Esophagus muscularis mucosa (tissue), 4 donors: ENCODE results near the gene PGLYRP3. TPM values are rescaled to one million over a fixed set of nuclear protein-coding genes. Genes with fewer than 3 reads are reported as not detected.
A peak's percentile ranks its signal among the peaks of the same experiment; 100 is the strongest.

Experiments
- DNase-seq: peaks from one replicate; pipeline ENCODE4 v3.0.0-alpha.2; 2017; ENCODE audit errors: extremely low spot score
- H3K27ac ChIP-seq, 4 donors: fragments of 200-600 bp; sonication (generic); replicated peaks in 1 of 4; 1 replicate in 3 of 4; 2 replicates in 1 of 4; pipeline ENCODE4 v1.5.1; 2016 to 2019; ENCODE audit warnings: mild to moderate bottlenecking in 1 of 4
- H3K27me3 ChIP-seq, 4 donors: fragments of 200-600 bp; sonication (generic); one replicate each; pipeline versions ENCODE4 v1.5.1 to v1.6.0; 2016 to 2019
- H3K36me3 ChIP-seq, 4 donors: fragments of 200-600 bp; sonication (generic); one replicate each; pipeline ENCODE4 v1.5.1; 2016 to 2019
- H3K4me1 ChIP-seq, 4 donors: fragments of 200-600 bp; sonication (generic); one replicate each; pipeline ENCODE4 v1.5.1; 2016 to 2019
- H3K4me3 ChIP-seq, 4 donors: fragments of 200-600 bp; sonication (generic); 1 replicate in 2 of 4; 2 replicates in 2 of 4; pipeline ENCODE4 v1.5.1; 2016 to 2019; ENCODE audit warnings: mild to moderate bottlenecking in 4 of 4, moderate library complexity in 1 of 4
- H3K9me3 ChIP-seq, 4 donors: fragments of 200-600 bp; sonication (generic); 1 replicate in 3 of 4; 2 replicates in 1 of 4; pipeline ENCODE4 v1.5.1; 2016 to 2019
- CTCF ChIP-seq, 3 experiments: fragments of 200-600 bp in 2 of 3; fragments of 450-650 bp in 1 of 3; sonication (generic) in 2 of 3; IDR thresholded peaks; one replicate each; pipeline ENCODE4 v1.5.1; 2017 to 2019; ENCODE audit warnings: antibody characterized with exemption in 3 of 3, mild to moderate bottlenecking in 2 of 3, moderate library complexity in 1 of 3
- EP300 ChIP-seq: sonication (generic); formaldehyde crosslinking; IDR thresholded peaks from one replicate; pipeline ENCODE4 v1.6.1; 2017; ENCODE audit warnings: antibody characterized with exemption
- POLR2A ChIP-seq: fragments of 450-650 bp; IDR thresholded peaks from one replicate; pipeline ENCODE4 v1.6.1; 2017; ENCODE audit warnings: antibody characterized with exemption, moderate library complexity, mild to moderate bottlenecking, low read depth
- POLR2AphosphoS5 ChIP-seq, 2 donors: sonication (generic); formaldehyde crosslinking; IDR thresholded peaks; one replicate each; pipeline ENCODE4 v1.6.1; 2017; ENCODE audit warnings: antibody characterized with exemption in 2 of 2
- WGBS: methylation state at CpG from one replicate; pipeline ENCODE4 v1.1.5; 2018; 5-methylcytosine and 5-hydroxymethylcytosine counted together
- intact Hi-C: fragments of 100-400 bp; cut with DNase I; formaldehyde crosslinking; loops from one replicate; pipeline ENCODE4 v1.15.1; 2023
- total RNA-seq, 4 donors: library from RNA; depleted of rRNA; stranded (reverse); fragments of >200 nt; gene quantifications; one replicate each; pipeline versions ENCODE4 v1.1.0 to v1.2.1, GENCODE V29; 2016

PGLYRP3 gene
- total RNA-seq, 4 donors from 2014 or later: not detected

GRCh38 chr1:153309441-153309840, 3.3 kb downstream of the PGLYRP3 start:
- Histone ChIP-seq H3K27ac (no peak overlapping the region), H3K4me1 (no peaks in the 10 kb centered on the region), H3K9me3 (peaks cover 0 to 3% (median 0%) of the 10 kb centered on the region in 4 donors), H3K27me3 (peaks cover 0 to 29% (median 0%) of the 10 kb centered on the region in 4 donors), H3K36me3 (no peaks in the 10 kb centered on the region), H3K4me3 (no peak overlapping the region)
- WGBS: 85% methylated on average over 2 of the region's 2 CpGs
- intact Hi-C loops: no loop called here
- TF ChIP-seq EP300 (no peak), CTCF (IDR thresholded peaks at IDR 0.05) (no peak), POLR2A (no peak), POLR2AphosphoS5 (IDR thresholded peaks at IDR 0.05) (no peak)
- peak; percentile 79 for DNase-seq

GRCh38 chr1:153308540-153308939, 4.2 kb downstream of the PGLYRP3 start:
- DNase-seq: peak; percentile 62
- WGBS: 62% methylated on average over 2 of the region's 2 CpGs
- intact Hi-C loops: no loop called here
- Histone ChIP-seq H3K4me3 (no peak overlapping the region), H3K27ac (no peak overlapping the region), H3K4me1 (no peaks in the 10 kb centered on the region), H3K9me3 (no peaks in the 10 kb centered on the region), H3K27me3 (peaks cover 0 to 29% (median 0%) of the 10 kb centered on the region in 4 donors), H3K36me3 (no peaks in the 10 kb centered on the region)
- TF ChIP-seq POLR2AphosphoS5 (IDR thresholded peaks at IDR 0.05) (no peak), CTCF (IDR thresholded peaks at IDR 0.05) (no peak)

GRCh38 chr1:153307221-153307600, 5.5 kb downstream of the PGLYRP3 start:
- Histone ChIP-seq H3K4me3 (no peak overlapping the region), H3K27me3 (peaks cover 0 to 24% (median 0%) of the 10 kb centered on the region in 4 donors), H3K9me3 (no peaks in the 10 kb centered on the region), H3K36me3 (no peaks in the 10 kb centered on the region), H3K4me1 (no peaks in the 10 kb centered on the region), H3K27ac (no peak overlapping the region)
- intact Hi-C loops: no loop called here
- no peak for DNase-seq
- WGBS: 90% methylated on average over 8 of the region's 10 CpGs
- no peak for TF ChIP-seq CTCF (IDR thresholded peaks at IDR 0.05)
- no peak for TF ChIP-seq EP300
- no peak for TF ChIP-seq POLR2A
- TF ChIP-seq POLR2AphosphoS5 (IDR thresholded peaks at IDR 0.05): no peak

GRCh38 chr1:153306303-153307220, 6.2 kb downstream of the PGLYRP3 start:
- Histone ChIP-seq H3K36me3 (no peaks in the 10 kb centered on the region), H3K27me3 (peaks cover 0 to 24% (median 0%) of the 10 kb centered on the region in 4 donors), H3K4me3 (no peak overlapping the region), H3K27ac (no peak overlapping the region), H3K9me3 (no peaks in the 10 kb centered on the region), H3K4me1 (no peaks in the 10 kb centered on the region)
- intact Hi-C loops: no loop called here
- TF ChIP-seq CTCF (IDR thresholded peaks at IDR 0.05): no peak
- TF ChIP-seq POLR2A: no peak
- no peak for TF ChIP-seq EP300
- no peak for TF ChIP-seq POLR2AphosphoS5 (IDR thresholded peaks at IDR 0.05)
- WGBS: 76% methylated on average over 20 of the region's 22 CpGs
- peak; percentile 85 for DNase-seq
